Parathyroid adenoma (tissue), 2 donors: ENCODE data around the gene GK2.

Experiments
- H2AFZ ChIP-seq: fragments of 300-600 bp; sonication (generic); one replicate; pipeline ENCODE4 v1.7.0; 2017; ENCODE audit warnings: antibody characterized with exemption, mild to moderate bottlenecking
- H3K27ac ChIP-seq: fragments of 300-600 bp; sonication (generic); one replicate; pipeline ENCODE4 v1.7.0; 2017
- H3K27me3 ChIP-seq: fragments of 300-600 bp; sonication (generic); one replicate; pipeline ENCODE4 v1.7.0; 2017; ENCODE audit warnings: low read length; ENCODE audit not compliant: control insufficient read depth, insufficient read depth
- H3K36me3 ChIP-seq: fragments of 300-600 bp; sonication (generic); one replicate; pipeline ENCODE4 v1.7.0; 2017; ENCODE audit warnings: low read length; ENCODE audit not compliant: control insufficient read depth, insufficient read depth
- H3K4me1 ChIP-seq: fragments of 300-600 bp; sonication (generic); one replicate; pipeline ENCODE4 v1.7.0; 2017; ENCODE audit warnings: control low read depth
- H3K4me2 ChIP-seq: fragments of 300-600 bp; sonication (generic); one replicate; pipeline ENCODE4 v1.7.0; 2017; ENCODE audit warnings: low read length
- H3K4me3 ChIP-seq: fragments of 300-600 bp; sonication (generic); one replicate; pipeline ENCODE4 v1.7.0; 2017; ENCODE audit warnings: low read depth, low read length
- H3K79me2 ChIP-seq: fragments of 300-600 bp; sonication (generic); one replicate; pipeline ENCODE4 v1.7.0; 2017; ENCODE audit warnings: control low read depth
- H3K9ac ChIP-seq: fragments of 300-600 bp; sonication (generic); one replicate; pipeline ENCODE4 v1.7.0; 2017; ENCODE audit warnings: mild to moderate bottlenecking
- H3K9me3 ChIP-seq: fragments of 300-600 bp; sonication (generic); one replicate; pipeline ENCODE4 v1.7.0; 2017; ENCODE audit warnings: low read length; ENCODE audit not compliant: control insufficient read depth
- TF ChIP-seq, protein P1 (sequence below): fragments of 300-600 bp; sonication (generic); IDR thresholded peaks from one replicate; pipeline ENCODE4 v1.7.0; 2017; ENCODE audit warnings: antibody characterized with exemption, mild to moderate bottlenecking
- donor health status: primary hyperparathyroidism.

Gene GK2

DNA sequence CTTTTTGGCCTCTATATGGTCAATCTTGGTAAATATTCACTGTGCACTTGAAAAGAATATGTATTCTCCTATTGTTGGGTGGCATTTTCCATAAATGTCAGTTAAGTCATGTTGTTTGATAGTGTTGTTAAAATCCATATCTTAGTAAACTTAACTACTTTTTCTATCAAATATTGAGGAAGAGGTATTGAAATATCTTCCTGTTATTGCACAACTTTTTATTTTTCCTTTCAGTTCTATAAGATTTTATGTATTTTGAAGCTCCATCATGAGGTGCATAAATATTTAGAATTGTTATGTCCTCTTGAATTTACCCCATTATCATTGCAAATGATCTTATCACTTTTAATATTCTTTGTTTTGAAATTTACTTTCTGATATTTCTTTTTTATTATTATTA is 3.4 kb downstream of the GK2 start:
- H3K4me3 ChIP-seq: no peak overlapping the region
- TF ChIP-seq, protein P1, sequence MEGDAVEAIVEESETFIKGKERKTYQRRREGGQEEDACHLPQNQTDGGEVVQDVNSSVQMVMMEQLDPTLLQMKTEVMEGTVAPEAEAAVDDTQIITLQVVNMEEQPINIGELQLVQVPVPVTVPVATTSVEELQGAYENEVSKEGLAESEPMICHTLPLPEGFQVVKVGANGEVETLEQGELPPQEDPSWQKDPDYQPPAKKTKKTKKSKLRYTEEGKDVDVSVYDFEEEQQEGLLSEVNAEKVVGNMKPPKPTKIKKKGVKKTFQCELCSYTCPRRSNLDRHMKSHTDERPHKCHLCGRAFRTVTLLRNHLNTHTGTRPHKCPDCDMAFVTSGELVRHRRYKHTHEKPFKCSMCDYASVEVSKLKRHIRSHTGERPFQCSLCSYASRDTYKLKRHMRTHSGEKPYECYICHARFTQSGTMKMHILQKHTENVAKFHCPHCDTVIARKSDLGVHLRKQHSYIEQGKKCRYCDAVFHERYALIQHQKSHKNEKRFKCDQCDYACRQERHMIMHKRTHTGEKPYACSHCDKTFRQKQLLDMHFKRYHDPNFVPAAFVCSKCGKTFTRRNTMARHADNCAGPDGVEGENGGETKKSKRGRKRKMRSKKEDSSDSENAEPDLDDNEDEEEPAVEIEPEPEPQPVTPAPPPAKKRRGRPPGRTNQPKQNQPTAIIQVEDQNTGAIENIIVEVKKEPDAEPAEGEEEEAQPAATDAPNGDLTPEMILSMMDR: no peak
- no peaks in the 10 kb centered on the region for H3K4me1 ChIP-seq
- H3K36me3 ChIP-seq: no peaks in the 10 kb centered on the region
- H3K4me2 ChIP-seq: no peak overlapping the region
- H3K27ac ChIP-seq: no peak overlapping the region
- H3K79me2 ChIP-seq: no peaks in the 10 kb centered on the region
- no peak overlapping the region for H3K9ac ChIP-seq
- H3K9me3 ChIP-seq: no peaks in the 10 kb centered on the region
- no peak overlapping the region for H2AFZ ChIP-seq
- H3K27me3 ChIP-seq: no peaks in the 10 kb centered on the region

DNA sequence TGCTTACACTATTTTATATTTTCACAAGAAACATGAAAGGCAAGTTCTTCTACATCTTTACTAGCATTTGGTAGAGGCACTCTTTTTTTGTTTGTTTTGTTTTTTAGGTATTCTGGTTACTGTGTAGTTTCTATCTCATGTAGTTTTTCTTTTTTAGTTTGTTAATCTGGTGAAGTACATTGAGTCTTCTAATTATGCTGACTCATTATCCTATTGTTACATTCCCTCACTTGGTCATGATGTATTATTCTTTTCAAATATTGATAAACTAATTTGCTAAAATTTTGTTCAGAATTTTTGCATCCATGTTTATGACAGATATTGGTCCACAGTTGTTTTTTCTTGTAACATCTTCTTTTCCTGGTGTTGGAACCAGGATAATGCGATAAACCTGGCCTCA is 4.7 kb downstream of the GK2 start:
- H3K4me2 ChIP-seq: no peak overlapping the region
- H3K79me2 ChIP-seq: no peaks in the 10 kb centered on the region
- no peak overlapping the region for H2AFZ ChIP-seq
- no peak overlapping the region for H3K9ac ChIP-seq
- no peak overlapping the region for H3K4me3 ChIP-seq
- TF ChIP-seq, protein P1: no peak
- H3K27ac ChIP-seq: no peak overlapping the region
- no peaks in the 10 kb centered on the region for H3K4me1 ChIP-seq
- no peaks in the 10 kb centered on the region for H3K9me3 ChIP-seq
- H3K27me3 ChIP-seq: no peaks in the 10 kb centered on the region
- no peaks in the 10 kb centered on the region for H3K36me3 ChIP-seq

DNA sequence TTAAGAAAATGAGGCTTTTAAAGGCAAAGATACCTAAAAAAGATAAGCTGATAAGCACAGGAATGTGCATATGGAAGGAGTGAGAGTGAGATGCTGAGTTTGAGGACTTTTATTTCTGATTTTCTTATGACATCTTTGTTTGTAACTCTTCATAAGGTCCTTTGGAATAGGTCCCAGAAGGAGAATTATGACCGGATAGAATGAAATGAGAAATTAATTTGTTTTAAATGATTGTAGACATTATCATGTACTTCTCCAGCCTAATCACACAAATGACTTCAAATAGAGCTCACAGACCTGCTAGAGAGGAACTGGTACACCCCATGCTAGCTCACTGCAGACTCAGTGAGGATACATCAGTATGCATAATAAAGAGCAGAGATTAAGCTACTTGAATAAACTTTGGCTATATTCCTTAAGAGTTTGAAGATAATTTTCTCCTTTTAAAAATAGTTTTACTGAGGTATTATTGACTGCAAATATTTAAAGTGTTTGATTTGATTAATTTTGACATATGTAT is 5.6 kb downstream of the GK2 start:
- no peaks in the 10 kb centered on the region for H3K27me3 ChIP-seq

DNA sequence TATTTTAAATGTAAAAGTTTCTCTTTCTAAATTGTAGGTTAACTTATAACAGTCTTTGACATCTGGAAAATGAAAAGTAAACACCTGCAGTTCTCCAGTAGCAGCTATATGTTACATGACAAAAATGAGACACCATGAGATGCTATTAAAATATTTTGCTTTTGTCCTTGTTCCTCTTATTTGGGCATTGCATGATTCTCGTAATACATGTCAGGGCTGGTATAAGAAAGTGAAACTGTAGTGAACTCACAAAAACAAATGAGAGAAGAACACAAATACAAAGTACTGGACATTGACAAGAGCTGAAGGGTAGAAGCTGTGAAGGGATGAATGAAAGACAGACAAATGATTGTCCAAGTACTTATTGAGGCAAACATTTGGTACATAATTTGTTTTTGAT is 9.0 kb downstream of the GK2 start:
- H3K4me1 ChIP-seq: no peaks in the 10 kb centered on the region

More for the DNA sequence above, 5.6 kb downstream of the GK2 start:
- H3K79me2 ChIP-seq: no peaks in the 10 kb centered on the region
- H3K4me2 ChIP-seq: no peak overlapping the region
- no peak overlapping the region for H3K4me3 ChIP-seq
- no peak overlapping the region for H3K9ac ChIP-seq
- H3K9me3 ChIP-seq: no peaks in the 10 kb centered on the region
- TF ChIP-seq, protein P1: no peak
- H3K4me1 ChIP-seq: no peaks in the 10 kb centered on the region
- H3K27ac ChIP-seq: no peak overlapping the region
- H2AFZ ChIP-seq: no peak overlapping the region
- H3K36me3 ChIP-seq: no peaks in the 10 kb centered on the region

DNA sequence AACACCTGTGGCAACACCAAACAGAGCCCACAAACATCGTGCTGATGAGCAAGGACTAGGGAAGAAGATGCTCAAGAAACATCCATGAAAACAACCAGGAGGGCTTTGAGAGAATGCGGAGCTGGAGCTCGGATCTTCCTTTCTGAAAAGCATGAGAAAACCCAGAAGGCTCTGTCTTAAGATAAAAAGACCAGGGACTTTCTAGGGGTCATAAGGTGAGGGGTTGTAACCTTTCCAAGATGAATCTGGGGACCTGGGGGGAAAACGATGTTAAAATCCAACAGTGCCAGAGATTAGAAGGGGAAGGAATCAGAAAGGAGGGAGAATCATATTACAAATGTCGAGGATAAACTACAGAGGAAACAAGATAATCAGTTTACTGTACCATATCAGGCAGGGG is 10.1 kb downstream of the GK2 start:
- H3K36me3 ChIP-seq: no peaks in the 10 kb centered on the region
- H3K9me3 ChIP-seq: no peaks in the 10 kb centered on the region
- no peak overlapping the region for H3K4me2 ChIP-seq
- H3K9ac ChIP-seq: no peak overlapping the region
- TF ChIP-seq, protein P1: no peak
- H3K79me2 ChIP-seq: no peaks in the 10 kb centered on the region
- H3K4me3 ChIP-seq: no peak overlapping the region
- H2AFZ ChIP-seq: no peak overlapping the region
- H3K27ac ChIP-seq: no peak overlapping the region
- H3K4me1 ChIP-seq: no peaks in the 10 kb centered on the region
- no peaks in the 10 kb centered on the region for H3K27me3 ChIP-seq

More for the DNA sequence above, 9.0 kb downstream of the GK2 start:
- Histone ChIP-seq H3K9ac (no peak overlapping the region), H3K36me3 (no peaks in the 10 kb centered on the region), H3K27ac (no peak overlapping the region), H2AFZ (no peak overlapping the region), H3K4me3 (no peak overlapping the region), H3K27me3 (no peaks in the 10 kb centered on the region), H3K79me2 (no peaks in the 10 kb centered on the region), H3K4me2 (no peak overlapping the region), H3K9me3 (no peaks in the 10 kb centered on the region)
- TF ChIP-seq, protein P1: no peak
